ENCODE data around the gene SUN1. TPM values are rescaled to one million over a fixed set of nuclear protein-coding genes. Genes with fewer than 3 reads are reported as not detected.

Gene SUN1
- total and polyA plus RNA-seq, 2 donors (not counting 3 experiments of a cell fraction or from before 2014, with no cell fraction given), result 158 to 410 TPM

- Histone ChIP-seq H3K9me3 (replicated peaks; ENCODE audit: control insufficient read depth, insufficient read depth, low read length) (no peaks in the 10 kb centered on the region), H3K27ac (ENCODE audit: insufficient read depth, low read depth, low read length) (no peak overlapping the region), H3K4me1 (ENCODE audit: control insufficient read depth, extremely low read depth, insufficient read depth, low read length) (peaks cover 2% of the 10 kb centered on the region), H3K4me3 (replicated peaks in 1 of 3; ENCODE audit: insufficient read depth in 1 of 3, low read depth in 1 of 3, low read length in 3 of 3) (no peak overlapping the region), H4K20me1 (replicated peaks; ENCODE audit: control insufficient read depth, extremely low read depth, insufficient read depth, low read length) (no peaks in the 10 kb centered on the region), H3K9ac (replicated peaks; ENCODE audit: extremely low read depth, insufficient read depth, low read length) (no peak overlapping the region), H3K9me1 (replicated peaks; ENCODE audit: control insufficient read depth, extremely low read depth, insufficient read depth, low read length) (no peaks in the 10 kb centered on the region), H3K79me2 (ENCODE audit: control insufficient read depth, insufficient read depth, low read length) (no peaks in the 10 kb centered on the region), H3K36me3 (ENCODE audit: control insufficient read depth in 2 of 2, extremely low read depth in 1 of 2, insufficient read depth in 2 of 2, low read length in 2 of 2) (peaks cover 7 to 27% of the 10 kb centered on the region in 2 experiments), H3K4me2 (ENCODE audit: insufficient read depth, low read length) (no peak overlapping the region), H2AFZ (ENCODE audit: low read depth, low read length) (no peak overlapping the region), H3K27me3 (ENCODE audit: control insufficient read depth in 2 of 2, insufficient read depth in 2 of 2, low read length in 2 of 2) (no peaks in the 10 kb centered on the region)
- dilution Hi-C loops (cut with MboI; ENCODE audit: extremely low pct_ligation_motif_present, low sequenced_read_pairs) (no loop called here), intact Hi-C loops (cut with micrococcal nuclease) (no loop called here)
- TF ChIP-seq, protein P1, sequence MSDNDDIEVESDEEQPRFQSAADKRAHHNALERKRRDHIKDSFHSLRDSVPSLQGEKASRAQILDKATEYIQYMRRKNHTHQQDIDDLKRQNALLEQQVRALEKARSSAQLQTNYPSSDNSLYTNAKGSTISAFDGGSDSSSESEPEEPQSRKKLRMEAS (IDR thresholded peaks at IDR 0.05; ENCODE audit: insufficient read depth, insufficient read length), result no peak
- no peak for TF ChIP-seq JUN (IDR thresholded peaks at IDR 0.05; ENCODE audit: borderline replicate concordance, insufficient read depth, insufficient read length, low read depth)
- no peak for TF ChIP-seq POLR2A (IDR thresholded peaks at IDR 0.05; ENCODE audit: low read depth, low read length)
- no peak for TF ChIP-seq EZH2 (IDR thresholded peaks at IDR 0.05; ENCODE audit: borderline replicate concordance, low read depth, low read length, severe bottlenecking)
- no peak for TF ChIP-seq MYC (IDR thresholded peaks at IDR 0.05; ENCODE audit: low read depth, low read length)
- TF ChIP-seq FOS (IDR thresholded peaks at IDR 0.05; ENCODE audit: borderline replicate concordance, insufficient read depth, low read length), result no peak
- no peak for TF ChIP-seq GATA2 (IDR thresholded peaks at IDR 0.05; ENCODE audit: insufficient read depth, insufficient read length, low read depth, low read length)
- no peak for TF ChIP-seq CTCF (IDR thresholded peaks at IDR 0.05; ENCODE audit: extremely low read depth in 1 of 2, insufficient read depth in 1 of 2, low read depth in 1 of 2, low read length in 2 of 2)
- TF ChIP-seq POLR2AphosphoS5 (IDR thresholded peaks at IDR 0.05; ENCODE audit: insufficient read depth, low read depth, low read length), result no peak
- BruUV-seq (replicated peaks), result no TSS peak
- ChIA-PET POLR2A (no interaction called here), CTCF (no interaction called here)
- no peak for FAIRE-seq
- no peak for DNase-seq (ENCODE audit: low read depth, low spot score)
Observed at GRCh38 chr7:862157-862556, 29.9 kb downstream of the SUN1 start.

All from endothelial cell of umbilical vein (primary cell).